ENCODE data around the gene TMED6.
"Not testable (repeated sequence)": the region's sequence is repeated elsewhere in the genome, so short reads cannot be mapped to it uniquely, and the experiment has no call there.

Gene TMED6

DNA sequence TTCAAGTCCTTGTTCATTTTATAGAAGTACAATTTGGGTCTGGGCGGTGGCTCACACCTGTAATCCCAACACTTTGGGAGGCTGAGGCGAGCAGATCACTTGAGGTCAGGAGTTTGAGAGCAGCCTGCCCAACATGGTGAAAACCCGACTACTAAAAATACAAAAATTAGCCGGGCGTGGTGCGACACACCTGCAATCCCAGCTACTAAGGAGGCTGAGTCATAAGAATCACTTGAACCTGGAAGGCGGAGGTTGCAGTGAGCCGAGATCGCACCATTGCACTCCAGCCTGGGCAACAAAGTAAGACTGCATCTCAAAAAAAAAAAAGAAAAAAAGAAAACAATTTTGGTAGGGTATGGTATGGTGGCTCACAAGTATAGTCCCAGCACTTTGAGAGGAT lies 8.5 kb upstream of the TMED6 start:
- not testable (repeated sequence) for DNase-seq (ENCODE audit: low read depth)

DNA sequence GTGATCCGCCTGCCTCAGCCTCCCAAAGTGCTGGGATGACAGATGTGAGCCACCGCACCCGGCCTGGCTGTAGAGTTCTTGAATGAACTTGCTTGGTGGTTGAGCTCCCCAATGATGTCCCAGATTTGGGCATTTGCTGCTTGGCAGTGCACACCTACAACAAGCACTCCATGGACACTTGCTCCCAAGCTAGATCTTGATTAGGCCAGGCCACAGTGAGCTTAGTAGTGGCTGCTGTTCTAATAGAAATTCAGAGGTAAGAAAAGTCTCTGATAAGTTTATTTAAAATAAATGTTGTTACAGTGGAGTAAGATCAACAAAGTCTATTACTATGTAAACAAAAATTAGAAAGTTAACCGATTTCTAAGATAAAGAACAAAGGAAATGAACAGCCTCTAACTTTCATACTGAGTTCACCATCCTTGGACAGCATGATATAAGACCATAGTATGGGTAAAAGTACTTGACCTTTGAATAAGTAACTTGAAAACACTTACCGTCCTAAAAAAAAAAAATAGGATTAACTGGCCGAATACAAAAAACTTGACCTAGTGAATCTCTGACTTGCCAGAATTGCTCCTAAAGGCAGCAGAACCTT lies 951 bp downstream of the TMED6 start:
- no peak for DNase-seq (ENCODE audit: low read depth)

- no peak for DNase-seq (ENCODE audit: low read depth)
Observed at GRCh38 chr16:69349536-69349935, 2.0 kb downstream of the TMED6 start.

GRCh38 chr16:69348222-69348621 lies 3.4 kb downstream of the TMED6 start:
- no peak for DNase-seq (ENCODE audit: low read depth)

GRCh38 chr16:69346683-69347082 lies 4.9 kb downstream of the TMED6 start:
- no peak for DNase-seq (ENCODE audit: low read depth)

- DNase-seq (ENCODE audit: low read depth), result no peak
Observed at GRCh38 chr16:69345923-69346322, 5.7 kb downstream of the TMED6 start.

GRCh38 chr16:69344171-69344570 lies 7.4 kb downstream of the TMED6 start:
- no peak for DNase-seq (ENCODE audit: low read depth)

DNA sequence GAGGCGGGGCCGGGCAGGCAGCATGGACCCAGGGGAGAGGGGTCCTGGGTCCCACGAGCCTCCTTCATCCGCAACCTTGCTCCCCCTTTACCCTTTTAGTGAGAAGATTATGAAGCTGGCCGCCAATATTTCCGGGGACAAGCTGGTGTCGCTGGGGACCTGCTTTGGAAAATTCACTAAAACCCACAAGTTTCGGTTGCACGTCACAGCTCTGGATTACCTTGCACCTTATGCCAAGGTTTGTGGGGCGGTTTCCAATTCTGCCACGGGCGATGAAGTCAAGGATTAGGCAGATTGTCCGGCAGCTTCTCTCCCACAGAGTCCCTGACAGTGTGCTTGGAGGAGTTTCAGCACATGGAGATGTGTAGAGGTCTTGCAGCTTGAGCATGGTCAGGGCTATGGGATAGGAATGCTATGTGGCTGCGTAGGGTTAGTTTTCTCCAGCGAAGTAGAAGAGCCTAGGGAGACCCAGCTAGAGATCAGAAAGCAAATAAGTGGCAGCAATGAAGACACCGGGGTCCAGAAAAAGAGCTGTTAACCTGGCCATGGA lies 11.4 kb downstream of the TMED6 start:
- peak; percentile 16 for DNase-seq (ENCODE audit: low read depth)

- peak; percentile 91 for DNase-seq (ENCODE audit: low read depth)
Observed at GRCh38 chr16:69339289-69340094, 12.1 kb downstream of the TMED6 start, which contains the start of the genes COG8 and NIP7. COG8 (minus strand) TSS chr16:69339564; CDS start chr16:69339552, 12 bp downstream. NIP7 (plus strand) TSS chr16:69339772; CDS start chr16:69339830, 58 bp downstream.

DNA sequence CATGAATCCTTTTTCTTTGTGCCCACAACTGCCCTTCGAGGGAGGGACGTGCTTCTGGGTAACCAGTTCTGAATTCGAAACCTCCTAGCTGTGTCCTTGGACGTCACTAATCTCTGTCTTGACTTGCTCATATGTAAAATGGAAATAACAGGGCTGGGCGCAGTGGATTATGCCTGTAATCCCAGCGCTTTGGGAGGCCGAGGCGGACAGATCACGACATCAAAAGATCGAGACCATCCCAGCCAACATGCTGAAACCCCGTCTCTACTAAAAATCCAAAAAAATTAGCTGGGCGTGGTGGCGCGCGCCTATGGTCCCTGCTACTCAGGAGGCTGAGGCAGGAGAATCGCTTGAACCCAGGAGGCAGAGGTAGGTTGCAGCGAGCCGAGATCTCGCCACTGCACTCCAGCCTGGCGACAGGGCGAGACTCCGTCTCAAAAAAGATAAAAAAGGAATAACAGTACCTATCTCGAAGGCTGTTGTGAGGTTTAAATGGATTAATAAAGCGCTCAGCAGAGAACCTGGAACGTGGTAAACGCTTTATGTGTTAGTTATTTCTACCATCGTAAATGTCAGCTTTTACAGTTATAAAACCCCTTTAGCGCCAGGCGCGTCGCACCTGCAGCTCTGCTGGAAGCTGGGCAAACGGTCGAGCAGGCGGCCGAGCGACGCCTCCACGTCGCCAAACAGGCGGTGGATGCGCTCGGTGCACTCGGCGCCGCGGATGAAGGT lies 12.9 kb downstream of the TMED6 start:
- DNase-seq (ENCODE audit: low read depth), result no peak

DNA sequence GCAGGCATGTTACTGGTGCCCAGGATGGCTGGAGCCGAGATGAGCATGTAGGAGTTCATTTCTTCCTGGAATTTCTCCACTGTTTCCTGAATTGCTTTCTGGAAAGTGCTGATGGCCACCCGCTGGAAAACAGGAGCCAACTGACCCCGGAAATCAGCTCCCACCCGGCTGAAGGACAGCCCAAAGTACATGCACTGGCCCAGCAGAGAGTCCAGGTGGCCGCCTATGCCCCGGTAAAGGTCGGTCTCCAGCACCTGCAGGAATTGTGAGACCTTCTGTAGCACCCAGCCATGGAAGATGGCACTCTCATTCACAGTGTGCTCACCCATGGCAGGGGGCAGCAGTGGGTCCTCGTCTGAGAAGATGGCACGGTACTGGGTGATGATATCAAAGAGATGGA lies 16.9 kb downstream of the TMED6 start:
- no peak for DNase-seq (ENCODE audit: low read depth)

- DNase-seq (ENCODE audit: low read depth), result peak; percentile 80
Observed at GRCh38 chr16:69330286-69331109, 21.1 kb downstream of the TMED6 start, which contains the start of gene PDF. PDF (minus strand) TSS chr16:69330588; CDS start chr16:69330570, 18 bp downstream.

DNA sequence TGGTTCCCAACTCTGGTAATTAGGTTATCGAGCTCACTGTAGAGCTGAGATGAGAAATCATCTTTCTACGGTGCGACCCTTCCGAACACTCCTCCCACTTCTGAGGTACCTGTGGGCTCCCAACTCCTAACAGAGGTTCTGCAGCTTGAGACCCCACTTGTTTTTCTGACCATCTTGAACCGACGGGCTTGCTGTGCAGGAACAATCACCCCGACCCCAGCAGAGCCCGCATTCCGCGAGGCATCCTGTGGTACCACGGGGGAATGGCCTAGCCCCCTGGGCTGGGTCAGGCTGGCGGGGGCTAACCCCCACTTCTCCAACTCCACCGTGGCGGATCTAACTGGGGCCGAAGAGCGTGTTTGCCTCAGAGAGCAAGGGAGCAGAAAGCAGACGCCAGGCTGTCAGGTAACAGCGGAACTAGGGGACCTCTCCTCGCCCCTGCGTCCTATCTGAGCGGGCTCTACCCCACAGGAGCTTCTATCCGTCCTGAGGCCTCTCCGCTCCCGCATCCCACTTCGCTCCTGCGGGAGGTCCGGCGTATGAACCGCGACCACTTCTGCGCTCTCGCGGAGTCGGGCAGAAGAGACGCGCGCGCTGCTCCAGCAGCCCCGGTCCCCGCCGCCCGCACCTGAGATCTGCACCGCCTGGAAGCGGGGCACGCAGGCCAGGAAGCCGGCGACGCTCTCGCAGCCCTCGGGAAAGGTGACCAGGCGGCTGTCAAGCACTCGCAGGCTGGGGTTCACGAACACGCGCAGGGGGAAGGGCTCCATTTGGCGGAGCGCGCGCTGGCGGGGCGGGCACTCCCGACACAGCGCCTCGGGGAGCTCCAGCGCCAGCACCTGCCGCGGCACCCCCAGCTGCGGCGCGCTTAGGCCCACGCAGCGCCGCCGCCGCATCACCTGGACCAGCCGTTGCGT lies 22.0 kb downstream of the TMED6 start:
- DNase-seq (ENCODE audit: low read depth), result peak; percentile 26

- no peak for DNase-seq (ENCODE audit: low read depth)
Observed at GRCh38 chr16:69328854-69329316, 22.7 kb downstream of the TMED6 start.

GRCh38 chr16:69327585-69328310 lies 23.8 kb downstream of the TMED6 start:
- DNase-seq (ENCODE audit: low read depth), result no peak

- no peak for DNase-seq (ENCODE audit: low read depth)
Observed at GRCh38 chr16:69326172-69326873, 25.3 kb downstream of the TMED6 start.

- DNase-seq (ENCODE audit: low read depth), result no peak
Observed at GRCh38 chr16:69325784-69326171, 25.8 kb downstream of the TMED6 start.

DNA sequence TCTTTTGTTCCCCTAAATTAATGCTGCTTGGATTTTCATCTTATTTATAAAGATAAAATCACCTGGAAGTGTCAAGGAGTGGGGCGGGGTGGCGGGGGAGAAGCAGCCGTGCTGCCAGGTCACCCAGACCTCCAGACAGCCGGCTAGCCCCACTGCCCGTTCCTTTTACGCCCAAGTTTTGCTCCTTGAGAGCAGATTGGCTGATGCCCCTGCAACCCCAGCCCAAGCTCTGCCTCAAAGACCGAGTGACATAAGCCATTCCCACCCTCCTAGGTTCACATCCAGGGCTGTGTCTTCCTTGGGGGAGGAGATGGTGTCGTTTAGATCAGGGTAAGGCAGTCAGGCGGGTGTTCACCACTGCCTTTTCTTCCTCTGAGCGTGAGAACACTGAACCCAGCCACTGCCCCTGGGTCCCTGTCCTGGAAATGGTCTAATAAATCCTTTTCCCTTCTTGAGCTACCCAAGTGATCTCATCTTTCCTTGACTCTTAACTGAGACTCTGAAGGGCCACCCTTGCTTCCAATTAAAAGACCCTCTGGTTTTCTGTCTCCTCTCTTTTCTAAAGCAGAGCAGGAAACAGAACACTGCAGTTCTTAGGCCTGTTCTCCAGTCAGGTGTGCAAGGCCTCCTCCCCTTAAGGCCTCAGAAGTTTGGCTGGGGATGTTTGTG lies 26.9 kb downstream of the TMED6 start:
- DNase-seq (ENCODE audit: low read depth), result no peak
